SW 1271 (cell line): Measurements from ENCODE around the gene EPB41L4B.
A peak's percentile ranks its signal among the peaks of the same experiment; 100 is the strongest.

Experiments used
- DNase-seq, 2 experiments: peaks; one replicate each; lab custom pipeline; 2025; lab: John Stamatoyannopoulos, UW

The EPB41L4B gene

GRCh38 chr9:109199676-109200075 lies 121.2 kb downstream of the EPB41L4B start:
- no peak for DNase-seq

GRCh38 chr9:109198736-109199382 lies 122.0 kb downstream of the EPB41L4B start:
- no peak for DNase-seq

GRCh38 chr9:109193974-109194556 lies 126.8 kb downstream of the EPB41L4B start:
- DNase-seq = no peak

- DNase-seq = no peak
Measured at GRCh38 chr9:109192732-109193361, 128.0 kb downstream of the EPB41L4B start.

GRCh38 chr9:109191746-109192145 lies 129.1 kb downstream of the EPB41L4B start:
- no peak for DNase-seq

GRCh38 chr9:109190151-109190550 lies 130.7 kb downstream of the EPB41L4B start:
- DNase-seq = no peak

GRCh38 chr9:109186857-109187520 lies 133.9 kb downstream of the EPB41L4B start:
- no peak for DNase-seq

- DNase-seq = peak in 1 of 2 experiments; percentile 14
Measured at GRCh38 chr9:109182940-109183798, 137.7 kb downstream of the EPB41L4B start.

- DNase-seq = no peak
Measured at GRCh38 chr9:109182550-109182939, 138.3 kb downstream of the EPB41L4B start.

GRCh38 chr9:109181284-109181683 lies 139.6 kb downstream of the EPB41L4B start:
- DNase-seq = no peak

GRCh38 chr9:109179801-109180523 lies 140.9 kb downstream of the EPB41L4B start:
- DNase-seq = no peak

- no peak for DNase-seq
Measured at GRCh38 chr9:109176963-109177362, 143.9 kb downstream of the EPB41L4B start.

- DNase-seq = no peak
Measured at GRCh38 chr9:109176386-109176785, 144.5 kb downstream of the EPB41L4B start.

GRCh38 chr9:109172935-109173334 lies 147.9 kb downstream of the EPB41L4B start:
- DNase-seq = no peak

- no peak for DNase-seq
Measured at GRCh38 chr9:109171926-109172325, 148.9 kb downstream of the EPB41L4B start.

GRCh38 chr9:109168170-109168569 lies 152.7 kb downstream of the EPB41L4B start:
- DNase-seq = no peak

GRCh38 chr9:109167716-109168115 lies 153.1 kb downstream of the EPB41L4B start:
- DNase-seq = no peak

GRCh38 chr9:109166771-109167601 lies 153.9 kb downstream of the EPB41L4B start, which contains the start of gene FRRS1L:
Gene FRRS1L (minus strand): TSS chr9:109167249. CDS start chr9:109167138, 111 bp downstream.
- DNase-seq = no peak

- no peak for DNase-seq
Measured at GRCh38 chr9:109166171-109166770, 154.6 kb downstream of the EPB41L4B start.

GRCh38 chr9:109164042-109164441 lies 156.8 kb downstream of the EPB41L4B start:
- no peak for DNase-seq
